Measurements from ENCODE around the gene PTPRB. TPM values are rescaled to one million over a fixed set of nuclear protein-coding genes. Genes with fewer than 3 reads are reported as not detected.

PTPRB gene
- total and polyA plus RNA-seq, 2 of the 8 experiments (the other 6 are each of a cell fraction or from before 2014, with no cell fraction given), result 0.36 to 0.58 TPM

DNA sequence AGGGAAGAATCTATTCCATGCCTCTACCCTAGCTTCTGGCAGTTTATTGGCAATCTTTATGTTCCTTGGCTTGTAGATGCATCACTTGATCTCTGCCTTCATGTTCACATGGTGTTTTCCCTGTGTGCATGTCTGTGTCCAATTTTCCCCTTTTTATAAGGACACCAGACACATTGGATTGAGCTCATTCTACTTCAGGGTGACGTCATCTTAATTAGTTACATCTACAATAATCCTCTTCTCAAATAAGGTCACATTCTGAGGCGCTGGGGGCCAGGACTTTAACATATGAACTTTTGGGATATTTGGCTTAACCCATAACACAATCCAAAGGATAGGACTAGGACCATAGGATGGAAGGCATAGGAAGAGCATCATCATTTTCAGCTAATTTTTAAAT is 169.8 kb downstream of the PTPRB start:
- Histone ChIP-seq H3K27me3 (replicated peaks in 1 of 4; ENCODE audit: control insufficient read depth in 3 of 4, extremely low read depth in 1 of 4, insufficient read depth in 3 of 4, low read length in 3 of 4) (no peaks in the 10 kb centered on the region), H3K18ac (ENCODE audit: extremely low read depth, low read length) (no peak overlapping the region), H3K4ac (replicated peaks; ENCODE audit: insufficient read length, low read depth, low read length) (no peak overlapping the region), H2BK20ac (ENCODE audit: low read length) (no peak overlapping the region), H3K79me1 (ENCODE audit: low read depth, low read length) (no peaks in the 10 kb centered on the region), H2BK120ac (replicated peaks; ENCODE audit: low read depth, low read length) (no peak overlapping the region), H3K9me3 (ENCODE audit: insufficient read depth in 2 of 2, low read depth in 1 of 2, low read length in 1 of 2) (peaks cover 15 to 21% of the 10 kb centered on the region in 2 experiments), H3K27ac (ENCODE audit: low read depth, low read length) (no peak overlapping the region), H2AFZ (ENCODE audit: low read length) (no peak overlapping the region), H3K79me2 (ENCODE audit: control insufficient read depth in 1 of 2, insufficient read depth in 2 of 2, low read length in 2 of 2) (no peaks in the 10 kb centered on the region), H3K9ac (replicated peaks in 1 of 4; ENCODE audit: extremely low read depth in 1 of 4, low read depth in 3 of 4, low read length in 3 of 4) (no peak overlapping the region), H3K56ac (replicated peaks; ENCODE audit: insufficient read length, low read depth, low read length) (no peak overlapping the region), H2BK15ac (ENCODE audit: low read length) (no peak overlapping the region), H3K23me2 (ENCODE audit: low read depth, low read length) (no peaks in the 10 kb centered on the region), H3K23ac (ENCODE audit: insufficient read length) (no peak overlapping the region), H4K91ac (replicated peaks; ENCODE audit: insufficient read length, low read length) (no peak overlapping the region), H3K36me3 (ENCODE audit: control insufficient read depth in 2 of 4, insufficient read depth in 4 of 4, low read length in 3 of 4) (no peaks in the 10 kb centered on the region), H3K14ac (ENCODE audit: insufficient read length) (no peak overlapping the region), H3K4me3 (ENCODE audit: extremely low read depth in 1 of 4, insufficient read depth in 2 of 4, low read depth in 3 of 4, low read length in 4 of 4) (no peak overlapping the region), H3K4me1 (replicated peaks in 1 of 4; ENCODE audit: control insufficient read depth in 3 of 4, insufficient read depth in 4 of 4, low read length in 3 of 4) (no peaks in the 10 kb centered on the region), H4K8ac (ENCODE audit: extremely low read depth, insufficient read depth, low read length) (no peak overlapping the region), H4K5ac (ENCODE audit: insufficient read length, low read depth, low read length) (no peak overlapping the region), H2AK5ac (ENCODE audit: low read depth, low read length) (no peak overlapping the region), H2BK5ac (ENCODE audit: low read depth, low read length) (no peak overlapping the region), H2BK12ac (ENCODE audit: low read depth, low read length) (no peak overlapping the region), H4K20me1 (replicated peaks in 1 of 2; ENCODE audit: control insufficient read depth in 1 of 2, insufficient read depth in 2 of 2, low read length in 2 of 2) (no peaks in the 10 kb centered on the region), H3K4me2 (ENCODE audit: insufficient read depth in 1 of 2, low read depth in 2 of 2, low read length in 2 of 2) (no peak overlapping the region)
- WGBS, 2 experiments (ENCODE audit: extremely low coverage in 1 of 2, insufficient coverage in 1 of 2, insufficient read length in 1 of 2, insufficient replicate concordance in 2 of 2, low coverage in 1 of 2, low lambda C conversion rate in 2 of 2, missing lambda C conversion rate in 1 of 2), result 96% methylated on average over 2 of the region's 2 CpGs; no CpG with 5 or more reads in 1 of the 2 experiments
- ChIA-PET CTCF (ENCODE audit: partially characterized antibody) (interaction anchor here (1.2 kb wide), 1 partner anchor 122 kb away, joined by 3 read pairs; no protein-coding TSS in a partner anchor), POLR2A (ENCODE audit: partially characterized antibody) (no interaction called here)
- TF ChIP-seq KDM5A (IDR thresholded peaks at IDR 0.05; ENCODE audit: low read length), result no peak
- no peak for TF ChIP-seq GTF2F1 (IDR thresholded peaks at IDR 0.05; ENCODE audit: borderline replicate concordance, low read depth, low read length)
- TF ChIP-seq EZH2 (IDR thresholded peaks at IDR 0.05; ENCODE audit: low read depth, low read length, severe bottlenecking), result no peak
- FAIRE-seq (no peak), DNase-seq (ENCODE audit: low read depth in 1 of 2, low spot score in 2 of 2) (no peak)

Measured in H1 (cell line).